HEK293 (cell line): ENCODE data around the gene IFT43.

Experiments
- EGR2 ChIP-seq: fragments of 450-650 bp; formaldehyde crosslinking; IDR thresholded peaks from 2 replicates; pipeline ENCODE4 v1.5.1; 2016; ENCODE audit warnings: low read depth, missing biosample characterization, missing genetic modification characterization
- KLF9 ChIP-seq: fragments of 450-650 bp; formaldehyde crosslinking; IDR thresholded peaks from 2 replicates; pipeline ENCODE4 v1.5.1; 2016; ENCODE audit warnings: missing biosample characterization, missing genetic modification characterization, low read depth
- MYNN ChIP-seq: fragments of 450-650 bp; formaldehyde crosslinking; IDR thresholded peaks from 2 replicates; pipeline ENCODE4 v1.5.1; 2016; ENCODE audit warnings: missing biosample characterization, missing genetic modification characterization, borderline replicate concordance
- ZBTB7A ChIP-seq: fragments of 450-650 bp; formaldehyde crosslinking; IDR thresholded peaks from 2 replicates; pipeline ENCODE4 v1.5.1; 2016; ENCODE audit warnings: low read depth, missing biosample characterization, missing genetic modification characterization
- ZNF121 ChIP-seq: fragments of 450-650 bp; formaldehyde crosslinking; IDR thresholded peaks from 2 replicates; pipeline ENCODE4 v1.5.1; 2016; ENCODE audit warnings: missing biosample characterization, missing genetic modification characterization
- ZNF133 ChIP-seq: fragments of 450-650 bp; formaldehyde crosslinking; IDR thresholded peaks from 2 replicates; pipeline ENCODE4 v1.5.1; 2016; ENCODE audit warnings: missing biosample characterization, missing genetic modification characterization
- ZNF239 ChIP-seq: fragments of 450-650 bp; formaldehyde crosslinking; IDR thresholded peaks from 2 replicates; pipeline ENCODE4 v1.5.1; 2016; ENCODE audit warnings: missing biosample characterization, missing genetic modification characterization
- ZNF626 ChIP-seq: fragments of 450-650 bp; sonication (Bioruptor Pico); formaldehyde crosslinking; IDR thresholded peaks from 2 replicates; pipeline ENCODE4 v1.5.1; 2018; ENCODE audit warnings: missing biosample characterization, missing genetic modification characterization, inconsistent platforms
- ZNF670 ChIP-seq: fragments of 450-650 bp; formaldehyde crosslinking; IDR thresholded peaks from 2 replicates; pipeline ENCODE4 v1.5.1; 2016; ENCODE audit warnings: missing biosample characterization, missing genetic modification characterization, low read depth
- ZNF785 ChIP-seq: fragments of 450-650 bp; formaldehyde crosslinking; IDR thresholded peaks from 2 replicates; pipeline ENCODE4 v1.5.1; 2016; ENCODE audit warnings: missing biosample characterization, missing genetic modification characterization
- TF ChIP-seq, protein P1 (sequence below): fragments of 450-650 bp; formaldehyde crosslinking; IDR thresholded peaks from 2 replicates; pipeline ENCODE4 v1.5.1; 2017; ENCODE audit warnings: missing biosample characterization, missing genetic modification characterization
- TF ChIP-seq, protein P2 (sequence below): fragments of 450-650 bp; formaldehyde crosslinking; IDR thresholded peaks from 2 replicates; pipeline ENCODE4 v1.5.1; 2016; ENCODE audit warnings: missing biosample characterization, missing genetic modification characterization
- TF ChIP-seq, protein P3 (sequence below): fragments of 450-650 bp; formaldehyde crosslinking; IDR thresholded peaks from 2 replicates; pipeline ENCODE4 v1.5.1; 2017; ENCODE audit warnings: missing biosample characterization, missing genetic modification characterization

DNA sequence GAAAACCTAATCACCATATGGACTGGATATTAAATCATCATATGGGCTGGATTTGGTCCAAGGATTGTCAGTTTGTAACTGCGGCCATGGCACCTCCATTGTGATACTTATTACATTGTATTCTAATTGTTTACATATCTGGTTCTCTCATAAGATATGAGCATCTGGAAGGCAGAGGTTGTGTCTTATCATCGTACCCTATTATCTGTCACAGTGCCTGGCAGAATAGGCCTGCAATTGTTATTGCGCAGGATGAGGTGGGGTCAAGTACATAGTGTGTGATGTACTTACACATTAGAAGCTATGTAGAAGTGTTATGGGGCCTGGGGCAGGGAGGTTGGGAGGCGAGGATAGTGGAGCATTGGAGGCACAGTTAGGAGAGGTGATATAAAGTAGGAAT, 4.7 kb downstream of the IFT43 start:
- TF ChIP-seq ZNF121 (tag by site-specific recombination) (no peak), EGR2 (no peak), ZNF785 (no peak), KLF9 (tag by site-specific recombination) (no peak), ZNF239 (tag by site-specific recombination) (no peak), ZNF133 (tag by site-specific recombination) (no peak), ZNF626 (tag by site-specific recombination) (no peak), MYNN (tag by site-specific recombination) (no peak), ZBTB7A (tag by site-specific recombination) (no peak), ZNF670 (tag by site-specific recombination) (no peak)
- TF ChIP-seq, protein P1, sequence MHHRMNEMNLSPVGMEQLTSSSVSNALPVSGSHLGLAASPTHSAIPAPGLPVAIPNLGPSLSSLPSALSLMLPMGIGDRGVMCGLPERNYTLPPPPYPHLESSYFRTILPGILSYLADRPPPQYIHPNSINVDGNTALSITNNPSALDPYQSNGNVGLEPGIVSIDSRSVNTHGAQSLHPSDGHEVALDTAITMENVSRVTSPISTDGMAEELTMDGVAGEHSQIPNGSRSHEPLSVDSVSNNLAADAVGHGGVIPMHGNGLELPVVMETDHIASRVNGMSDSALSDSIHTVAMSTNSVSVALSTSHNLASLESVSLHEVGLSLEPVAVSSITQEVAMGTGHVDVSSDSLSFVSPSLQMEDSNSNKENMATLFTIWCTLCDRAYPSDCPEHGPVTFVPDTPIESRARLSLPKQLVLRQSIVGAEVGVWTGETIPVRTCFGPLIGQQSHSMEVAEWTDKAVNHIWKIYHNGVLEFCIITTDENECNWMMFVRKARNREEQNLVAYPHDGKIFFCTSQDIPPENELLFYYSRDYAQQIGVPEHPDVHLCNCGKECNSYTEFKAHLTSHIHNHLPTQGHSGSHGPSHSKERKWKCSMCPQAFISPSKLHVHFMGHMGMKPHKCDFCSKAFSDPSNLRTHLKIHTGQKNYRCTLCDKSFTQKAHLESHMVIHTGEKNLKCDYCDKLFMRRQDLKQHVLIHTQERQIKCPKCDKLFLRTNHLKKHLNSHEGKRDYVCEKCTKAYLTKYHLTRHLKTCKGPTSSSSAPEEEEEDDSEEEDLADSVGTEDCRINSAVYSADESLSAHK: no peak
- TF ChIP-seq, protein P2, sequence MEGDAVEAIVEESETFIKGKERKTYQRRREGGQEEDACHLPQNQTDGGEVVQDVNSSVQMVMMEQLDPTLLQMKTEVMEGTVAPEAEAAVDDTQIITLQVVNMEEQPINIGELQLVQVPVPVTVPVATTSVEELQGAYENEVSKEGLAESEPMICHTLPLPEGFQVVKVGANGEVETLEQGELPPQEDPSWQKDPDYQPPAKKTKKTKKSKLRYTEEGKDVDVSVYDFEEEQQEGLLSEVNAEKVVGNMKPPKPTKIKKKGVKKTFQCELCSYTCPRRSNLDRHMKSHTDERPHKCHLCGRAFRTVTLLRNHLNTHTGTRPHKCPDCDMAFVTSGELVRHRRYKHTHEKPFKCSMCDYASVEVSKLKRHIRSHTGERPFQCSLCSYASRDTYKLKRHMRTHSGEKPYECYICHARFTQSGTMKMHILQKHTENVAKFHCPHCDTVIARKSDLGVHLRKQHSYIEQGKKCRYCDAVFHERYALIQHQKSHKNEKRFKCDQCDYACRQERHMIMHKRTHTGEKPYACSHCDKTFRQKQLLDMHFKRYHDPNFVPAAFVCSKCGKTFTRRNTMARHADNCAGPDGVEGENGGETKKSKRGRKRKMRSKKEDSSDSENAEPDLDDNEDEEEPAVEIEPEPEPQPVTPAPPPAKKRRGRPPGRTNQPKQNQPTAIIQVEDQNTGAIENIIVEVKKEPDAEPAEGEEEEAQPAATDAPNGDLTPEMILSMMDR: no peak
- TF ChIP-seq, protein P3, sequence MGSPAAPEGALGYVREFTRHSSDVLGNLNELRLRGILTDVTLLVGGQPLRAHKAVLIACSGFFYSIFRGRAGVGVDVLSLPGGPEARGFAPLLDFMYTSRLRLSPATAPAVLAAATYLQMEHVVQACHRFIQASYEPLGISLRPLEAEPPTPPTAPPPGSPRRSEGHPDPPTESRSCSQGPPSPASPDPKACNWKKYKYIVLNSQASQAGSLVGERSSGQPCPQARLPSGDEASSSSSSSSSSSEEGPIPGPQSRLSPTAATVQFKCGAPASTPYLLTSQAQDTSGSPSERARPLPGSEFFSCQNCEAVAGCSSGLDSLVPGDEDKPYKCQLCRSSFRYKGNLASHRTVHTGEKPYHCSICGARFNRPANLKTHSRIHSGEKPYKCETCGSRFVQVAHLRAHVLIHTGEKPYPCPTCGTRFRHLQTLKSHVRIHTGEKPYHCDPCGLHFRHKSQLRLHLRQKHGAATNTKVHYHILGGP (tag by site-specific recombination): no peak
